H9 (cell line): ENCODE results near the gene RNPEP. TPM values are rescaled to one million over a fixed set of nuclear protein-coding genes. Genes with fewer than 3 reads are reported as not detected.

ENCODE experiments used
- DNase-seq: peaks from one replicate; pipeline ENCODE4 v3.0.0-alpha.2; 2017
- H2AFZ ChIP-seq: one replicate; pipeline ENCODE4 v1.6.1; 2013; ENCODE audit warnings: mild to moderate bottlenecking, low read length, control low read depth, moderate library complexity
- H2AK5ac ChIP-seq: 2 replicates; pipeline ENCODE4 v1.6.1; 2013; ENCODE audit warnings: low read length, control low read depth, mixed read lengths; ENCODE audit not compliant: insufficient read length
- H2BK120ac ChIP-seq: one replicate; pipeline ENCODE4 v1.6.1; 2013; ENCODE audit warnings: low read depth, mild to moderate bottlenecking, low read length, control low read depth, inconsistent platforms; ENCODE audit not compliant: poor library complexity, severe bottlenecking
- H2BK12ac ChIP-seq: 2 replicates; pipeline ENCODE4 v1.6.1; 2013; ENCODE audit warnings: low read length, control low read depth, mixed read lengths, low read depth; ENCODE audit not compliant: insufficient read length
- H2BK15ac ChIP-seq: 2 replicates; pipeline ENCODE4 v1.6.1; 2013; ENCODE audit warnings: low read depth, low read length, control low read depth
- H2BK20ac ChIP-seq: one replicate; pipeline ENCODE4 v1.6.1; 2013; ENCODE audit warnings: low read depth, mild to moderate bottlenecking, low read length, control low read depth, inconsistent platforms; ENCODE audit not compliant: poor library complexity, severe bottlenecking
- H2BK5ac ChIP-seq: 2 replicates; pipeline ENCODE4 v1.6.1; 2013; ENCODE audit warnings: low read length, control low read depth, mixed read lengths; ENCODE audit not compliant: insufficient read length
- H3K14ac ChIP-seq: 2 replicates; pipeline ENCODE4 v1.6.1; 2013; ENCODE audit warnings: low read length, control low read depth; ENCODE audit not compliant: insufficient read depth
- H3K18ac ChIP-seq: 2 replicates; pipeline ENCODE4 v1.6.1; 2013; ENCODE audit warnings: low read depth, mild to moderate bottlenecking, mixed read lengths, low read length, control low read depth; ENCODE audit not compliant: insufficient read length
- H3K23ac ChIP-seq: 2 replicates; pipeline ENCODE4 v1.6.1; 2013; ENCODE audit warnings: low read length, control low read depth, mixed read lengths, low read depth; ENCODE audit not compliant: insufficient read length
- H3K23me2 ChIP-seq: 2 replicates; pipeline ENCODE4 v1.6.1; 2013; ENCODE audit warnings: low read depth, mild to moderate bottlenecking, mixed read lengths, low read length, control low read depth; ENCODE audit not compliant: insufficient read length, poor library complexity, severe bottlenecking
- H3K27ac ChIP-seq: 2 replicates; pipeline ENCODE4 v1.5.1; 2013; ENCODE audit warnings: low read length, control low read depth, mixed read lengths, low read depth; ENCODE audit not compliant: insufficient read length
- H3K27me3 ChIP-seq: 2 replicates; pipeline ENCODE4 v1.6.1; 2013; ENCODE audit warnings: low read length, control low read depth, inconsistent platforms; ENCODE audit not compliant: insufficient read depth
- H3K4ac ChIP-seq: 2 replicates; pipeline ENCODE4 v1.6.1; 2013; ENCODE audit warnings: low read depth, mild to moderate bottlenecking, control low read depth, inconsistent platforms, low read length, moderate library complexity
- H3K4me1 ChIP-seq: 2 replicates; pipeline ENCODE4 v1.6.1; 2013; ENCODE audit warnings: low read length, control low read depth, inconsistent platforms; ENCODE audit not compliant: insufficient read depth
- H3K4me2 ChIP-seq: 2 replicates; pipeline ENCODE4 v1.6.1; 2013; ENCODE audit warnings: low read length, control low read depth, mixed read lengths; ENCODE audit not compliant: insufficient read length, insufficient read depth
- H3K56ac ChIP-seq: 2 replicates; pipeline ENCODE4 v1.6.1; 2013; ENCODE audit warnings: low read depth, mild to moderate bottlenecking, mixed read lengths, low read length, control low read depth; ENCODE audit not compliant: insufficient read length
- H3K79me1 ChIP-seq: 2 replicates; pipeline ENCODE4 v1.6.1; 2013; ENCODE audit warnings: low read depth, mild to moderate bottlenecking, moderate library complexity, low read length, control low read depth, inconsistent platforms; ENCODE audit not compliant: insufficient read depth, poor library complexity, severe bottlenecking
- H3K79me2 ChIP-seq: 2 replicates; pipeline ENCODE4 v1.6.1; 2013; ENCODE audit warnings: low read length, control low read depth, inconsistent platforms; ENCODE audit not compliant: insufficient read depth
- H3K9ac ChIP-seq: 2 replicates; pipeline ENCODE4 v1.6.1; 2013; ENCODE audit warnings: low read length, control low read depth, mixed read lengths; ENCODE audit not compliant: insufficient read length; ENCODE audit errors: extremely low read depth
- H3K9me3 ChIP-seq: one replicate; pipeline ENCODE4 v1.6.1; 2013; ENCODE audit warnings: low read depth, low read length, inconsistent platforms; ENCODE audit not compliant: control insufficient read depth
- H3T11ph ChIP-seq: one replicate; pipeline ENCODE4 v1.6.1; 2013; ENCODE audit warnings: mild to moderate bottlenecking, low read length, control low read depth, inconsistent platforms
- H4K20me1 ChIP-seq: one replicate; pipeline ENCODE4 v1.6.1; 2013; ENCODE audit not compliant: control insufficient read depth, insufficient read length, insufficient read depth
- H4K5ac ChIP-seq: 2 replicates; pipeline ENCODE4 v1.6.1; 2013; ENCODE audit warnings: low read depth, mild to moderate bottlenecking, mixed read lengths, low read length, control low read depth; ENCODE audit not compliant: insufficient read length
- H4K8ac ChIP-seq: replicated peaks from 2 replicates; pipeline ENCODE4 v1.6.1; 2013; ENCODE audit warnings: low read length, control low read depth, mixed read lengths, low read depth; ENCODE audit not compliant: insufficient read length
- H4K91ac ChIP-seq: 2 replicates; pipeline ENCODE4 v1.6.1; 2013; ENCODE audit warnings: low read depth, mild to moderate bottlenecking, moderate library complexity, mixed read lengths, low read length, control low read depth; ENCODE audit not compliant: insufficient read length
- H3K27ac Mint-ChIP-seq, 3 experiments: 2 replicates in 2 of 3; 3 replicates in 1 of 3; pipeline ENCODE4 v1.8.0; 2020 to 2021; ENCODE audit warnings: mixed read lengths in 3 of 3, mild to moderate bottlenecking in 1 of 3, moderate library complexity in 1 of 3
- H3K27me3 Mint-ChIP-seq: 2 replicates; pipeline ENCODE4 v1.8.0; 2021; ENCODE audit warnings: low read depth, mild to moderate bottlenecking, moderate library complexity, mixed read lengths
- H3K36me3 Mint-ChIP-seq, 3 experiments: 2 replicates in 2 of 3; 3 replicates in 1 of 3; pipeline ENCODE4 v1.8.0; 2020 to 2021; ENCODE audit warnings: low read depth in 3 of 3, mixed read lengths in 3 of 3; ENCODE audit not compliant: insufficient read depth in 1 of 3
- H3K4me1 Mint-ChIP-seq, 2 experiments: 2 replicates each; pipeline ENCODE4 v1.8.0; 2020; ENCODE audit warnings: mixed read lengths in 2 of 2
- H3K4me3 Mint-ChIP-seq, 2 experiments: 2 replicates in 1 of 2; 3 replicates in 1 of 2; pipeline ENCODE4 v1.8.0; 2020 to 2021; ENCODE audit warnings: mild to moderate bottlenecking in 2 of 2, mixed read lengths in 2 of 2, moderate library complexity in 1 of 2
- H3K9me3 Mint-ChIP-seq, 2 experiments: 2 replicates in 1 of 2; 3 replicates in 1 of 2; pipeline ENCODE4 v1.8.0; 2020; ENCODE audit warnings: mild to moderate bottlenecking in 2 of 2, mixed read lengths in 2 of 2, moderate library complexity in 1 of 2
- CTCF ChIP-seq: fragments of 200-600 bp; sonication (generic); conservative IDR thresholded peaks from 3 replicates; pipeline ENCODE4 v1.8.0; 2021; ENCODE audit warnings: antibody characterized with exemption, mild to moderate bottlenecking
- WGBS: extraction: QIAGEN DNeasy Blood & Tissue Kit; methylation state at CpG from one replicate; pipeline ENCODE4 v1.1.7; 2013; ENCODE audit warnings: missing lambda C conversion rate, low lambda C conversion rate, mixed read lengths; ENCODE audit not compliant: insufficient read length; ENCODE audit errors: extremely low coverage; 5-methylcytosine and 5-hydroxymethylcytosine counted together
- total RNA-seq: library from RNA; stranded (reverse); gene quantifications from 2 replicates; pipeline ENCODE4 v1.2.1, GENCODE V29; 2021

Gene RNPEP
- total RNA-seq, 1 experiment from 2014 or later, result 49.9 TPM

DNA sequence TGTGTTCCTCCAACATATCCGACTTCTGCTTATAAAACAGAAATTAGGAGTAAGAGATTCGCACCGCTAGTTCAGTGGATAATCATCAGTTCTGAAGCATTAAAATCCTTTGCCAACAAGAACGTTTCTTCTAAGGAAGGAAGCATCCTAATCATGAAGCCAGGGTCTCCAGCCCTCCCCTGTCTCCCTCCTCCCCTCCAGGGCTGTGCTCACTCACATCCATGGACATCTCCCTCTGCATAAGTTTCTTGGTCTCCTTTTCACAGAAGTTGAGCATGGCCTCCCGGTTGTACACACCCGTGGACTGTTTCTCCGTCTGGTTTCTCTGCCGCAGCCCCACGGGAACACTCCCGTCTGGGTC is 36.6 kb upstream of the RNPEP start:
- Histone ChIP-seq H3K79me1 (no peaks in the 10 kb centered on the region), H3T11ph (no peak overlapping the region), H3K79me2 (no peaks in the 10 kb centered on the region), H2BK20ac (no peak overlapping the region), H3K27me3 (peaks cover 8% of the 10 kb centered on the region; the same call in 1 of the 2 replicates), H3K14ac (no peak overlapping the region), H4K8ac (no peak overlapping the region), H2BK12ac (no peak overlapping the region), H2AFZ (no peak overlapping the region), H4K5ac (no peak overlapping the region), H3K4me1 (peaks cover 6% of the 10 kb centered on the region), H3K9ac (no peak overlapping the region), H2AK5ac (no peak overlapping the region), H3K23me2 (peaks cover 6% of the 10 kb centered on the region), H3K4me2 (peak overlapping the region; percentile 51), H3K4ac (no peak overlapping the region), H4K91ac (no peak overlapping the region), H3K9me3 (no peaks in the 10 kb centered on the region), H3K23ac (no peak overlapping the region), H3K27ac (no peak overlapping the region), H2BK120ac (no peak overlapping the region), H3K56ac (no peak overlapping the region), H2BK15ac (no peak overlapping the region), H4K20me1 (no peaks in the 10 kb centered on the region), H2BK5ac (no peak overlapping the region), H3K18ac (no peak overlapping the region)
- no peak for DNase-seq
- TF ChIP-seq CTCF, result no peak
- WGBS, result no CpG with 5 or more reads among the region's 10 CpGs
- Mint-ChIP-seq H3K27me3 (peaks cover 32% of the 10 kb centered on the region), H3K4me1 (peaks cover 28 to 44% of the 10 kb centered on the region in 2 experiments), H3K36me3 (no peaks in the 10 kb centered on the region), H3K27ac (no peak overlapping the region; a peak in 1 of 7 replicates), H3K4me3 (peak overlapping the region; percentile 68 to 84), H3K9me3 (no peaks in the 10 kb centered on the region; a peak in 1 of 5 replicates)
